Lung (tissue), 16 donors: ENCODE results near the gene ZNHIT2. TPM values are rescaled to one million over a fixed set of nuclear protein-coding genes. Genes with fewer than 3 reads are reported as not detected.

Experiments used
- ATAC-seq: fragments of 200-7000 bp; cut with Tn5 transposase; one replicate; pipeline ENCODE4 v1.9.1; 2020; ENCODE audit warnings: moderate number of reproducible peaks; ENCODE audit not compliant: insufficient read depth, low FRiP score
- DNase-seq, 3 donors: peaks; one replicate each; pipeline ENCODE4 v3.0.0-alpha.2; 2013 to 2017
- H3K27ac ChIP-seq, 2 donors: one replicate each; pipeline ENCODE4 v1.5.1; 2013; ENCODE audit warnings: mild to moderate bottlenecking in 2 of 2, moderate library complexity in 2 of 2, control low read depth in 1 of 2, inconsistent platforms in 1 of 2, low read depth in 1 of 2, low read length in 1 of 2
- H3K27me3 ChIP-seq, 3 donors: one replicate each; pipeline ENCODE4 v1.5.1; 2013; ENCODE audit warnings: low read length in 2 of 3; ENCODE audit not compliant: control insufficient read depth in 3 of 3, insufficient read depth in 3 of 3
- H3K36me3 ChIP-seq, 4 donors: one replicate each; pipeline ENCODE4 v1.5.1; 2013; ENCODE audit warnings: low read length in 4 of 4, mild to moderate bottlenecking in 1 of 4, moderate library complexity in 1 of 4; ENCODE audit not compliant: control insufficient read depth in 4 of 4, insufficient read depth in 4 of 4
- H3K4me1 ChIP-seq, 5 donors: one replicate each; pipeline ENCODE4 v1.5.1; 2013; ENCODE audit warnings: low read length in 5 of 5, mild to moderate bottlenecking in 2 of 5, moderate library complexity in 1 of 5; ENCODE audit not compliant: control insufficient read depth in 5 of 5, insufficient read depth in 5 of 5
- H3K4me3 ChIP-seq: one replicate; pipeline ENCODE4 v1.5.1; 2013; ENCODE audit warnings: mild to moderate bottlenecking, control low read depth, moderate library complexity
- H3K9ac ChIP-seq, 2 donors: one replicate each; pipeline ENCODE4 v1.5.1; 2013; ENCODE audit warnings: low read length in 2 of 2, control low read depth in 1 of 2; ENCODE audit not compliant: insufficient read depth in 1 of 2
- H3K9me3 ChIP-seq, 4 donors: one replicate each; pipeline ENCODE4 v1.5.1; 2013; ENCODE audit warnings: low read length in 3 of 4, mild to moderate bottlenecking in 1 of 4, moderate library complexity in 1 of 4; ENCODE audit not compliant: control insufficient read depth in 4 of 4, insufficient read depth in 3 of 4
- CTCF ChIP-seq: IDR thresholded peaks from 2 replicates; pipeline ENCODE4 v1.5.1; 2012; ENCODE audit warnings: mild to moderate bottlenecking; ENCODE audit errors: control extremely low read depth, extremely low read depth
- WGBS, 2 donors: extraction: QIAGEN DNeasy Blood & Tissue Kit; methylation state at CpG; one replicate each; pipeline ENCODE4 v1.1.7; 2013; 5-methylcytosine and 5-hydroxymethylcytosine counted together
- long read RNA-seq, 5 donors: transcript quantifications; one replicate each; lab custom pipeline, GENCODE V29; 2026
- polyA plus RNA-seq, 2 donors: library from polyadenylated mRNA; stranded (reverse); fragments of 200-250 nt; gene quantifications; one replicate each; pipeline ENCODE4 v1.2.1, GENCODE V29; 2013
- total RNA-seq, 2 donors: library from RNA; depleted of rRNA in 1 of 2; stranded (reverse); fragments of >200 nt in 1 of 2; gene quantifications; one replicate each; pipeline ENCODE4 v1.2.1, GENCODE V29; 2014 to 2021
- donor health status: control.
- donor health status: control.
- donor health status: Bipolar disorder and iron deficiency.
- donor health status: healthy.
- donor health status: DM: yes; HTN: yes; CAD: no.

ZNHIT2 gene
- 10 to 100 TPM in 1 of 2 donors, 1 to 10 TPM in 1; 6.3 to 19.6 TPM for total RNA-seq
- 10 to 100 TPM; 19.3 to 23.7 TPM for polyA plus RNA-seq
- long read RNA-seq, donor 1, transcript ZNHIT2-201 (1 exons, 1,306 nt) = major isoform, 10 of 10 reads
- long read RNA-seq, donor 1, partial matches to known transcripts = 0 of 10 reads
- long read RNA-seq, donor 1, other reads (novel, unspliced or antisense) = 0 of 10 reads
- long read RNA-seq, donor 2, transcript ZNHIT2-201 (1 exons, 1,306 nt) = major isoform, 5 of 5 reads
- long read RNA-seq, donor 2, partial matches to known transcripts = 0 of 5 reads
- long read RNA-seq, donor 2, other reads (novel, unspliced or antisense) = 0 of 5 reads
- long read RNA-seq, donor 3, partial matches to known transcripts = 0 of 4 reads
- long read RNA-seq, donor 3, other reads (novel, unspliced or antisense) = 0 of 4 reads
- long read RNA-seq, donor 4, partial matches to known transcripts = 0 of 4 reads
- long read RNA-seq, donor 4, other reads (novel, unspliced or antisense) = 0 of 4 reads
- long read RNA-seq, donor 5, transcript ZNHIT2-201 (1 exons, 1,306 nt) = major isoform, 11 of 11 reads
- long read RNA-seq, donor 5, partial matches to known transcripts = 0 of 11 reads
- long read RNA-seq, donor 5, other reads (novel, unspliced or antisense) = 0 of 11 reads

GRCh38 chr11:65117206-65118096 lies at the start of gene ZNHIT2:
Gene ZNHIT2, minus strand, starts transcription at chr11:65117701. Its CDS starts 48 bp downstream, at chr11:65117653.
- H3K36me3 ChIP-seq = peaks cover 13 to 32% (median 20%) of the 10 kb centered on the region in 4 donors
- H3K27ac ChIP-seq = peak within 1 kb of the TSS; percentile 85 to 94
- H3K4me1 ChIP-seq = peaks cover 7 to 35% (median 11%) of the 10 kb centered on the region in 5 donors
- WGBS, 2 donors = 1% methylated on average over 88 to 89 of the region's 89 CpGs
- TF ChIP-seq CTCF = peak; percentile 89
- peak within 1 kb of the TSS in 1 of 2 donors; percentile 5 for H3K9ac ChIP-seq
- peak within 1 kb of the TSS; percentile 72 for H3K4me3 ChIP-seq
- no peaks in the 10 kb centered on the region for H3K9me3 ChIP-seq
- ATAC-seq (peak; percentile 86), DNase-seq (peak; percentile 99)
- H3K27me3 ChIP-seq = peaks cover 0 to 3% (median 0%) of the 10 kb centered on the region in 3 donors

- Histone ChIP-seq H3K36me3 (no peaks in the 10 kb centered on the region), H3K4me1 (peaks cover 0 to 7% (median 0%) of the 10 kb centered on the region in 5 donors), H3K4me3 (no peak overlapping the region), H3K9me3 (peaks cover 0 to 2% (median 0%) of the 10 kb centered on the region in 4 donors), H3K27me3 (no peaks in the 10 kb centered on the region), H3K27ac (no peak overlapping the region), H3K9ac (no peak overlapping the region)
- WGBS, 2 donors = 86 to 95% methylated on average over 3 of the region's 3 CpGs
- no peak for TF ChIP-seq CTCF
- ATAC-seq (no peak), DNase-seq (no peak)
Measured at GRCh38 chr11:65166893-65167292, 49.4 kb upstream of the ZNHIT2 start.

- no peaks in the 10 kb centered on the region for H3K27me3 ChIP-seq
- H3K36me3 ChIP-seq = no peaks in the 10 kb centered on the region
- H3K9ac ChIP-seq = peak overlapping the region; percentile 57 to 69
- ATAC-seq (no peak), DNase-seq (peak; percentile 71 to 85 (median 83))
- peak overlapping the region in 1 of 2 donors; percentile 17 for H3K27ac ChIP-seq
- H3K4me3 ChIP-seq = no peak overlapping the region
- TF ChIP-seq CTCF = no peak
- peaks cover 0 to 2% (median 0%) of the 10 kb centered on the region in 4 donors for H3K9me3 ChIP-seq
- WGBS, 2 donors = 52 to 75% methylated on average over 31 of the region's 31 CpGs
- H3K4me1 ChIP-seq = peaks cover 0 to 7% (median 0%) of the 10 kb centered on the region in 5 donors
Measured at GRCh38 chr11:65165410-65166317, 48.2 kb upstream of the ZNHIT2 start.
